ENCODE measurements around the gene DNAJC8.

DNA sequence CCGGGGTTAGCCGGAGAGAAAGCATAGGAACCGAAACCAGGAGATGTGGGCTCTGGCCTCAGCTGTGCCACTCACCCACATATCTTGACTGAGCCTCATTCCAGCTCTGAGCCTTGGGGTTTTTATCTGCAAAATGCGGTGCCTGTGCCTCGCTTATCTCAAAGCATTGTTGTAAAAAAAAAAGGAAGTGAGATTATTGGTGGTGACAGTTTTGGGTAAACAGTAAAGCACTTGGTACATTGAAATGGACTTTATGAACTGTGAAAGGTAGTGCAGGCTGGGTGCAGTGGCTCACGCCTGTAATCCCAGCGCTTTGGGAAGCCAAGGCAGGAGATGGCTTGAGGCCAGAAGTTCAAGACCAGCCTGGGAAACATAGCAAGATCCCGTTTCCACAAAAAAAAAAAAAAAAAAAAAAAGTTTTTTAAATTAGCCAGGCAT lies 60.1 kb downstream of the DNAJC8 start:
- TF ChIP-seq, protein P1, sequence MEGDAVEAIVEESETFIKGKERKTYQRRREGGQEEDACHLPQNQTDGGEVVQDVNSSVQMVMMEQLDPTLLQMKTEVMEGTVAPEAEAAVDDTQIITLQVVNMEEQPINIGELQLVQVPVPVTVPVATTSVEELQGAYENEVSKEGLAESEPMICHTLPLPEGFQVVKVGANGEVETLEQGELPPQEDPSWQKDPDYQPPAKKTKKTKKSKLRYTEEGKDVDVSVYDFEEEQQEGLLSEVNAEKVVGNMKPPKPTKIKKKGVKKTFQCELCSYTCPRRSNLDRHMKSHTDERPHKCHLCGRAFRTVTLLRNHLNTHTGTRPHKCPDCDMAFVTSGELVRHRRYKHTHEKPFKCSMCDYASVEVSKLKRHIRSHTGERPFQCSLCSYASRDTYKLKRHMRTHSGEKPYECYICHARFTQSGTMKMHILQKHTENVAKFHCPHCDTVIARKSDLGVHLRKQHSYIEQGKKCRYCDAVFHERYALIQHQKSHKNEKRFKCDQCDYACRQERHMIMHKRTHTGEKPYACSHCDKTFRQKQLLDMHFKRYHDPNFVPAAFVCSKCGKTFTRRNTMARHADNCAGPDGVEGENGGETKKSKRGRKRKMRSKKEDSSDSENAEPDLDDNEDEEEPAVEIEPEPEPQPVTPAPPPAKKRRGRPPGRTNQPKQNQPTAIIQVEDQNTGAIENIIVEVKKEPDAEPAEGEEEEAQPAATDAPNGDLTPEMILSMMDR (IDR thresholded peaks at IDR 0.05): no peak
- no peak for TF ChIP-seq EP300 (IDR thresholded peaks at IDR 0.05)
- TF ChIP-seq POLR2A (IDR thresholded peaks at IDR 0.05): no peak
- no peak for TF ChIP-seq POLR2AphosphoS5 (IDR thresholded peaks at IDR 0.05)
